GM12892 (cell line): Measurements from ENCODE around the gene ADAT3.

ENCODE experiments used
- POLR2A ChIP-seq: IDR thresholded peaks from 2 replicates; pipeline ENCODE4 v1.6.1; 2011; ENCODE audit warnings: low read depth, low read length, control low read depth
- POLR2AphosphoS5 ChIP-seq: IDR thresholded peaks from 2 replicates; pipeline ENCODE4 v1.6.1; 2011; ENCODE audit warnings: low read depth, low read length, control low read depth

DNA sequence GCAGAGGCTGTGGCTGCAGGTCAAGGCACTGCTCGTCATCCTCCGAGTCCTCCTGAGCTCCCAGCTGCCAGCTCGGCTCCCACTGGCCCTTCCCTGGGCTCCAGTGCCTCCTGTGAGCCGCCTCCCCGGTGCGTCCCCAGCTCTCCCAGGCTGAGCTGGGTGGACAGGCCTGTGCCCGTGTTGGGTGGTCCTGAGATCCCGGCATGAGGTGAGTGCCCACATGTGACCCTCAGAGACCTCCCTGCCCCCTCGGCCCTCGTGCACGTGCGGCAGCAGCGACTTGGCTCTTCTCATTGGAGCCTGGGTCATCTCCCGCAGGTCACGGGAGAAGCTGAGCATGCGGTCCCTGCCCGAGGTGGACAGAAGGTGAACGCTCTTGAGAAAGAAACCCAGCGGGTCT lies 15.4 kb downstream of the ADAT3 start:
- TF ChIP-seq POLR2AphosphoS5 (no peak), POLR2A (no peak)
